ENCODE results near the gene GCKR.
"Not testable (repeated sequence)": the region's sequence is repeated elsewhere in the genome, so short reads cannot be mapped to it uniquely, and the experiment has no call there.

Gene GCKR

GRCh38 chr2:27537287-27537686 lies 40.6 kb downstream of the GCKR start:
- Histone ChIP-seq H3K4me1 (ENCODE audit: low read length) (no peaks in the 10 kb centered on the region), H3K4me3 (ENCODE audit: low read length) (no peak overlapping the region), H4K20me1 (ENCODE audit: insufficient read depth, low read length) (no peaks in the 10 kb centered on the region), H3K27me3 (replicated peaks; ENCODE audit: insufficient read depth, low read length) (no peaks in the 10 kb centered on the region), H3K27ac (ENCODE audit: low read length) (no peak overlapping the region), H3F3A (ENCODE audit: insufficient read depth, low read length) (no peaks in the 10 kb centered on the region), H2AFZ (ENCODE audit: low read length) (no peak overlapping the region), H3K9me2 (replicated peaks; ENCODE audit: insufficient read depth, low read length) (no peaks in the 10 kb centered on the region), H3K9me3 (replicated peaks; ENCODE audit: insufficient read depth, low read length) (no peaks in the 10 kb centered on the region), H3K4me2 (ENCODE audit: low read depth, low read length) (no peak overlapping the region), H3K9ac (ENCODE audit: low read length) (no peak overlapping the region), H3K79me2 (ENCODE audit: low read length) (no peaks in the 10 kb centered on the region), H3K36me3 (replicated peaks; ENCODE audit: insufficient read depth, low read length) (no peaks in the 10 kb centered on the region)
- DNase-seq: no peak
- TF ChIP-seq EZH2 (optimal IDR thresholded peaks at IDR 0.05; ENCODE audit: low read depth, low read length): no peak
- TF ChIP-seq EZH2phosphoT487 (IDR thresholded peaks at IDR 0.05; ENCODE audit: low read length): no peak
- no peak for TF ChIP-seq CTCF (IDR thresholded peaks at IDR 0.05; ENCODE audit: low read length)

GRCh38 chr2:27538839-27539450 lies 42.3 kb downstream of the GCKR start:
- not testable (repeated sequence) for H4K20me1 ChIP-seq (ENCODE audit: insufficient read depth, low read length); H3K27ac ChIP-seq (ENCODE audit: low read length); H3K27me3 ChIP-seq (replicated peaks; ENCODE audit: insufficient read depth, low read length); H2AFZ ChIP-seq (ENCODE audit: low read length); H3K9me3 ChIP-seq (replicated peaks; ENCODE audit: insufficient read depth, low read length); H3K9ac ChIP-seq (ENCODE audit: low read length); H3K4me3 ChIP-seq (ENCODE audit: low read length); H3F3A ChIP-seq (ENCODE audit: insufficient read depth, low read length); H3K79me2 ChIP-seq (ENCODE audit: low read length); DNase-seq; H3K36me3 ChIP-seq (replicated peaks; ENCODE audit: insufficient read depth, low read length); H3K4me1 ChIP-seq (ENCODE audit: low read length); H3K9me2 ChIP-seq (replicated peaks; ENCODE audit: insufficient read depth, low read length); H3K4me2 ChIP-seq (ENCODE audit: low read depth, low read length)

- H3K4me2 ChIP-seq (ENCODE audit: low read depth, low read length); H3K9ac ChIP-seq (ENCODE audit: low read length); H3K27ac ChIP-seq (ENCODE audit: low read length); DNase-seq; H4K20me1 ChIP-seq (ENCODE audit: insufficient read depth, low read length); H3F3A ChIP-seq (ENCODE audit: insufficient read depth, low read length); H3K4me1 ChIP-seq (ENCODE audit: low read length); H3K4me3 ChIP-seq (ENCODE audit: low read length); H2AFZ ChIP-seq (ENCODE audit: low read length); H3K27me3 ChIP-seq (replicated peaks; ENCODE audit: insufficient read depth, low read length); H3K9me3 ChIP-seq (replicated peaks; ENCODE audit: insufficient read depth, low read length); H3K79me2 ChIP-seq (ENCODE audit: low read length); H3K36me3 ChIP-seq (replicated peaks; ENCODE audit: insufficient read depth, low read length); H3K9me2 ChIP-seq (replicated peaks; ENCODE audit: insufficient read depth, low read length): not testable (repeated sequence)
Measured at GRCh38 chr2:27539649-27540048, 43.0 kb downstream of the GCKR start.

GRCh38 chr2:27544143-27544821 lies 47.6 kb downstream of the GCKR start:
- TF ChIP-seq EZH2 (optimal IDR thresholded peaks at IDR 0.05; ENCODE audit: low read depth, low read length): no peak
- TF ChIP-seq CTCF (IDR thresholded peaks at IDR 0.05; ENCODE audit: low read length): no peak
- no peak for TF ChIP-seq EZH2phosphoT487 (IDR thresholded peaks at IDR 0.05; ENCODE audit: low read length)
- Histone ChIP-seq H3K27ac (ENCODE audit: low read length) (no peak overlapping the region), H3K4me3 (ENCODE audit: low read length) (no peak overlapping the region), H3K9me3 (replicated peaks; ENCODE audit: insufficient read depth, low read length) (no peaks in the 10 kb centered on the region), H2AFZ (ENCODE audit: low read length) (no peak overlapping the region), H3K9me2 (replicated peaks; ENCODE audit: insufficient read depth, low read length) (no peaks in the 10 kb centered on the region), H3K9ac (ENCODE audit: low read length) (no peak overlapping the region), H3K36me3 (replicated peaks; ENCODE audit: insufficient read depth, low read length) (no peaks in the 10 kb centered on the region), H3K27me3 (replicated peaks; ENCODE audit: insufficient read depth, low read length) (no peaks in the 10 kb centered on the region), H3F3A (ENCODE audit: insufficient read depth, low read length) (no peaks in the 10 kb centered on the region), H3K4me1 (ENCODE audit: low read length) (no peaks in the 10 kb centered on the region), H4K20me1 (ENCODE audit: insufficient read depth, low read length) (no peaks in the 10 kb centered on the region), H3K79me2 (ENCODE audit: low read length) (no peaks in the 10 kb centered on the region), H3K4me2 (ENCODE audit: low read depth, low read length) (no peak overlapping the region)
- no peak for DNase-seq

Data from MM.1S (cell line).